ENCODE measurements around the gene CDK14. TPM values are rescaled to one million over a fixed set of nuclear protein-coding genes. Genes with fewer than 3 reads are reported as not detected.

CDK14 gene
- total and polyA plus RNA-seq, 2 of the 8 experiments (the other 6 are each of a cell fraction or from before 2014, with no cell fraction given), result 5.5 to 47.3 TPM

DNA sequence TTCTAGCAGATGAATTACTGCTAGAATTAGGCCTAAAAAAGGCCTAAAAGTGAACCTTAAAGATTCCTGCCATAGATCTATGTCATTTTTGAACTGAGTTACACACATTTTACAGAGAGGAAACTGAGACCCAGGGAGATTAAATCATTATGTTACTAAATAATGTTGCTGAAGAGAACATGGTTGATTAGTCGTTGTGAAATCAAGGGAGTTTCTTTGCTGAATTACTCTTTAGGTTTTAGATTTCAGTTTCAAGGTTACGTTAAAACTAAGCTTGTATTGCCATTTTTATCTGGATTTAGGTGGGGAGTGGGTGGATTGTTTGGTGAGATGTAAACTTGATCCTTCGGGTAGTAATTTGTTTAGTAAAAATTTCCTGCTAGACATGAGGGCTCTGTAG lies 21.3 kb downstream of the CDK14 start (continued):
- TF ChIP-seq, protein P1, sequence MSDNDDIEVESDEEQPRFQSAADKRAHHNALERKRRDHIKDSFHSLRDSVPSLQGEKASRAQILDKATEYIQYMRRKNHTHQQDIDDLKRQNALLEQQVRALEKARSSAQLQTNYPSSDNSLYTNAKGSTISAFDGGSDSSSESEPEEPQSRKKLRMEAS (IDR thresholded peaks at IDR 0.05), result no peak
- no peak for TF ChIP-seq EGR1 (IDR thresholded peaks at IDR 0.05; ENCODE audit: borderline replicate concordance, low read depth, low read length)
